GM21825 (cell line): ENCODE data around the gene B3GNT7.
"Not testable (repeated sequence)": the region's sequence is repeated elsewhere in the genome, so short reads cannot be mapped to it uniquely, and the experiment has no call there.

ENCODE experiments used
- ATAC-seq: cut with Tn5 transposase; IDR thresholded peaks from one replicate; pipeline ENCODE4 v1.9.1; 2021; ENCODE audit warnings: mild to moderate bottlenecking, moderate library complexity; ENCODE audit not compliant: unreplicated experiment

B3GNT7 gene

GRCh38 chr2:231399853-231400680, 4.6 kb downstream of the B3GNT7 start:
- no peak for ATAC-seq

- not testable (repeated sequence) for ATAC-seq
Observed at GRCh38 chr2:231400681-231401080, 5.2 kb downstream of the B3GNT7 start.

- not testable (repeated sequence) for ATAC-seq
Observed at GRCh38 chr2:231401101-231401500, 5.6 kb downstream of the B3GNT7 start.

GRCh38 chr2:231403421-231404182, 8.1 kb downstream of the B3GNT7 start:
- not testable (repeated sequence) for ATAC-seq

GRCh38 chr2:231404183-231404578, 8.7 kb downstream of the B3GNT7 start:
- ATAC-seq, result not testable (repeated sequence)

- not testable (repeated sequence) for ATAC-seq
Observed at GRCh38 chr2:231405601-231406367, 10.3 kb downstream of the B3GNT7 start.

- ATAC-seq, result not testable (repeated sequence)
Observed at GRCh38 chr2:231407686-231408085, 12.2 kb downstream of the B3GNT7 start.

GRCh38 chr2:231408304-231408703, 12.8 kb downstream of the B3GNT7 start:
- ATAC-seq, result not testable (repeated sequence)

GRCh38 chr2:231409776-231410175, 14.3 kb downstream of the B3GNT7 start:
- ATAC-seq, result no peak

GRCh38 chr2:231410293-231411004, 14.9 kb downstream of the B3GNT7 start:
- ATAC-seq, result no peak

- no peak for ATAC-seq
Observed at GRCh38 chr2:231411237-231411636, 15.7 kb downstream of the B3GNT7 start.

GRCh38 chr2:231411831-231412617, 16.5 kb downstream of the B3GNT7 start:
- ATAC-seq, result peak; percentile 97

GRCh38 chr2:231412618-231412963, 17.1 kb downstream of the B3GNT7 start:
- no peak for ATAC-seq

GRCh38 chr2:231413456-231413855, 17.9 kb downstream of the B3GNT7 start:
- no peak for ATAC-seq

- ATAC-seq, result no peak
Observed at GRCh38 chr2:231413921-231414476, 18.5 kb downstream of the B3GNT7 start.

- no peak for ATAC-seq
Observed at GRCh38 chr2:231415029-231415428, 19.5 kb downstream of the B3GNT7 start.

- ATAC-seq, result no peak
Observed at GRCh38 chr2:231418820-231419640, 23.5 kb downstream of the B3GNT7 start.

- no peak for ATAC-seq
Observed at GRCh38 chr2:231421051-231421580, 25.6 kb downstream of the B3GNT7 start.
